Colonic mucosa (tissue), 4 donors: Measurements from ENCODE around the gene SATL1. TPM values are rescaled to one million over a fixed set of nuclear protein-coding genes. Genes with fewer than 3 reads are reported as not detected.
A peak's percentile ranks its signal among the peaks of the same experiment; 100 is the strongest.

Experiments
- DNase-seq: peaks from one replicate; pipeline ENCODE4 v3.0.0-alpha.2; 2020
- H3K27ac ChIP-seq: fragments of 200-600 bp; one replicate; pipeline ENCODE4 v1.8.0; 2021
- H3K27me3 ChIP-seq: fragments of 200-600 bp; one replicate; pipeline ENCODE4 v1.8.0; 2021
- H3K36me3 ChIP-seq: fragments of 200-600 bp; one replicate; pipeline ENCODE4 v1.8.0; 2021
- H3K4me1 ChIP-seq: fragments of 200-600 bp; one replicate; pipeline ENCODE4 v1.8.0; 2021; ENCODE audit warnings: mild to moderate bottlenecking
- H3K4me3 ChIP-seq: fragments of 200-600 bp; one replicate; pipeline ENCODE4 v1.8.0; 2021
- H3K9ac ChIP-seq, 2 donors: one replicate each; pipeline ENCODE4 v1.7.0; 2013; ENCODE audit warnings: control low read depth in 2 of 2, low read depth in 2 of 2, low read length in 2 of 2
- H3K9me3 ChIP-seq: fragments of 200-600 bp; one replicate; pipeline ENCODE4 v1.8.0; 2021
- intact Hi-C: fragments of 100-400 bp; cut with DNase I; formaldehyde crosslinking; loops from one replicate; pipeline ENCODE4 v1.14.1; 2022
- total RNA-seq, 2 donors: library from RNA; stranded (reverse); fragmentation: NEBNext Ultra II Directional in 1 of 2; extraction: Animal tissue kit (Norgen Biotek cat#: 25700) in 1 of 2; gene quantifications; one replicate each; pipeline ENCODE4 v1.2.1, GENCODE V29; 2021
- TF ChIP-seq, protein P1 (sequence below): fragments of 200-600 bp; IDR thresholded peaks from one replicate; pipeline ENCODE4 v1.8.0; 2022; ENCODE audit warnings: antibody characterized with exemption, mild to moderate bottlenecking
- donor health status: healthy.
- donor health status: DM: no; HTN: no; CAD: no.
- donor health status: DM: no; HTN: no; CAD: no.

SATL1 gene
- total RNA-seq, 2 donors from 2014 or later, result not detected

DNA sequence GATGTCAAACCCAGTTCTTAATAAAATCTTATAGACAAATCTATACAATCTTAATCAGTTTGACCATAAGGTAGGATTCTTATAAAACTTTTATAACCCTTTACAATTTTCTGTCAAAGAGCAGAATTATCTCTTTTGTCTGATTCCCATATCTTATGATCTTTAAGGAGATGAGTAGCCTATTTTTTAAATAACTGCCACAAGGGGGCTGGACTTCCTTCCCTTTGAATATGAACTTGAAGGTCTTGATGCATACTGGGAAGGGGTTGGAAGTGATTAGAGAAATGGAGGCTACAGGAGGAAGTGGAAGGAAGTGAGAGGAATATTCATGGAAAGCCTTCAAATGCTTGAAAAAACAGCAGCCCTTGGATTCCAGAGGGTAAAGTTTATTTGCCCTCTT is 128.8 kb downstream of the SATL1 start:
- no peaks in the 10 kb centered on the region for H3K27me3 ChIP-seq
- intact Hi-C loops, result no loop called here
- H3K4me3 ChIP-seq, result no peak overlapping the region
- H3K4me1 ChIP-seq, result no peaks in the 10 kb centered on the region
- TF ChIP-seq, protein P1, sequence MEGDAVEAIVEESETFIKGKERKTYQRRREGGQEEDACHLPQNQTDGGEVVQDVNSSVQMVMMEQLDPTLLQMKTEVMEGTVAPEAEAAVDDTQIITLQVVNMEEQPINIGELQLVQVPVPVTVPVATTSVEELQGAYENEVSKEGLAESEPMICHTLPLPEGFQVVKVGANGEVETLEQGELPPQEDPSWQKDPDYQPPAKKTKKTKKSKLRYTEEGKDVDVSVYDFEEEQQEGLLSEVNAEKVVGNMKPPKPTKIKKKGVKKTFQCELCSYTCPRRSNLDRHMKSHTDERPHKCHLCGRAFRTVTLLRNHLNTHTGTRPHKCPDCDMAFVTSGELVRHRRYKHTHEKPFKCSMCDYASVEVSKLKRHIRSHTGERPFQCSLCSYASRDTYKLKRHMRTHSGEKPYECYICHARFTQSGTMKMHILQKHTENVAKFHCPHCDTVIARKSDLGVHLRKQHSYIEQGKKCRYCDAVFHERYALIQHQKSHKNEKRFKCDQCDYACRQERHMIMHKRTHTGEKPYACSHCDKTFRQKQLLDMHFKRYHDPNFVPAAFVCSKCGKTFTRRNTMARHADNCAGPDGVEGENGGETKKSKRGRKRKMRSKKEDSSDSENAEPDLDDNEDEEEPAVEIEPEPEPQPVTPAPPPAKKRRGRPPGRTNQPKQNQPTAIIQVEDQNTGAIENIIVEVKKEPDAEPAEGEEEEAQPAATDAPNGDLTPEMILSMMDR, result no peak
- H3K9me3 ChIP-seq, result no peaks in the 10 kb centered on the region
- no peak overlapping the region for H3K27ac ChIP-seq
- no peak overlapping the region for H3K9ac ChIP-seq
- no peak for DNase-seq
- no peaks in the 10 kb centered on the region for H3K36me3 ChIP-seq

DNA sequence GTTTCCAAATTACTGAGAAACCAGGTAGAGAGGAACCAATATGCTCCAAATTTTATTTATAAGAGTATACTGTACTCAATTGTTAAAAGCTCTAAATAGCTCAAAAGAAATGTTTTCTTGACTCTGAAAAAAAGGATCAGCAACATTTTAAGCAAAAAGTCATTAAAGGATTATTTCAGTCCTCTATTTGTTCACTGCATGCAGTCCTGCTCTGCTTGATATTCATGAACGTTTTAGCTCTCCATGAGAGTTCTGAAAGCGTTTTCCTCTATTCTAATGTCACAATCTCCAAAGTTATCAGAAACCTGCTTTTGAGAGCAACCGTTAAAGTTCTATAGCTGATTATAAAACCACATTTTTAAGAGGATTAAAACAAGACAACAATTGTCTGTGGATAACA is 129.4 kb downstream of the SATL1 start:
- Histone ChIP-seq H3K4me1 (no peaks in the 10 kb centered on the region), H3K36me3 (no peaks in the 10 kb centered on the region), H3K9ac (no peak overlapping the region), H3K4me3 (no peak overlapping the region), H3K27ac (no peak overlapping the region), H3K9me3 (no peaks in the 10 kb centered on the region), H3K27me3 (no peaks in the 10 kb centered on the region)
- TF ChIP-seq, protein P1, result no peak
- intact Hi-C loops, result no loop called here
- DNase-seq, result no peak

DNA sequence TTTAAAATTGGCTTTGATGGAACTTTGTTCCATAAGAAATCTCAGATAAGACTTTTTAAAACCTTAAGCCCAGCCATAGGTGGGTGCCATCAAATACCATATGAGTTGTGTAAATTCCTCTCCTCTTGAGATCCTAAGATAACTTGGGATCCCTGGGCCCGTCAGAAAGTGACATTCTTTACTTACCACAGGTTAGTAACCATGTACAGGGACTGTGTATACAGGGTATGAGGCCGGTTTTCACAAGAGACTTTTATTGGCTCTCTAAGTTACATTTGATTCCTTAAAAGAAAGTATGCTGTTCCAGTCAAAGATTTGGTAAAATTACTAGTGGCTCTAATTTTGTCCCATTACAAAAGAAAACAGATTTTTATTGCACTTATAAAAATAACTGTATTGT is 129.8 kb downstream of the SATL1 start:
- Histone ChIP-seq H3K9ac (no peak overlapping the region), H3K27ac (no peak overlapping the region), H3K4me1 (no peaks in the 10 kb centered on the region), H3K36me3 (no peaks in the 10 kb centered on the region), H3K4me3 (no peak overlapping the region), H3K27me3 (no peaks in the 10 kb centered on the region), H3K9me3 (no peaks in the 10 kb centered on the region)
- no peak for DNase-seq
- intact Hi-C loops, result no loop called here
- TF ChIP-seq, protein P1, result no peak

DNA sequence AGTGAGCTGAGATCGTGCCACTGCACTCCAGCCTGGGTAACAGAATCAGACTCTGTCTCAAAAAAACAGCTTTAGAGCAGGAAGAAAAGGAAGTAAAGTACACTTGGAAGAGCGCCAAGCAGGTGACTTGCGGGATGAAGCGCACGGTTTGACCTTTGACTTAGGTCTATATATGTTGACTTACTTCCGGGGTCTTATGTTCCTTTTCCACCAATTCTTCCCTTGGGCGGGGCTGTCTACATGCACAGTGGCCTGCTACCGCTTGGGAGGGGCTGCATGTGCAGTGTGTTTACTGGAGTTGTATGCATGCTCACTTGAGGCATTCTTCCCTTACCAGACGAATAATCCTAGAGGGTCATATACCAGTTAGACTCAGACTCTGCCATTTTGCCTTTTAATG is 131.3 kb downstream of the SATL1 start:
- TF ChIP-seq, protein P1, result no peak
- no peaks in the 10 kb centered on the region for H3K9me3 ChIP-seq
- H3K4me3 ChIP-seq, result no peak overlapping the region
- DNase-seq, result peak; percentile 70
- no peaks in the 10 kb centered on the region for H3K4me1 ChIP-seq
- peak overlapping the region; percentile 7 for H3K27ac ChIP-seq
- no peaks in the 10 kb centered on the region for H3K27me3 ChIP-seq
- H3K36me3 ChIP-seq, result no peaks in the 10 kb centered on the region
- H3K9ac ChIP-seq, result no peak overlapping the region
- intact Hi-C loops, result no loop called here

DNA sequence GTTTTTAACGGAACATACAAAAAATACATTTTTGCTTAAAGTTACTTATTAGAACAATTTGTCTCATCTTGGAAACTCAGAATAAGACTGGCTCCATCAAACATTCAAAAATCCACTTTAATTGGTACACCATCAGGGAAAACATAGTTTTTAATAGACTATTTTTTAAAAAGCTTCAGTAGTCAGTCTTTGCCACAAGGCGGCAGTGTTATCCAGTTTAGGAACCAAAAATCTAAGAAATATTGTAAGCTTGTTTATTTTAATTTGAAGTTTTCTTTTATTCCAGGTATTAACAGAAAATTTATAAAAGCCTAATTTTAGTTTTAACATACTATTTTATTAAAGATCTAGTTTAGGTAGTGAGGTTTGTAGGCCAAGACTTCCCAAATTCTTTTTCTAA is 132.2 kb downstream of the SATL1 start:
- intact Hi-C loops, result loop anchor here (2.0 kb wide), 1 partner anchor 433 kb away; no protein-coding TSS in a partner anchor
- H3K9ac ChIP-seq, result no peak overlapping the region
- TF ChIP-seq, protein P1, result peak; percentile 66
- no peaks in the 10 kb centered on the region for H3K27me3 ChIP-seq
- no peak overlapping the region for H3K4me3 ChIP-seq
- DNase-seq, result peak; percentile 26
- no peaks in the 10 kb centered on the region for H3K9me3 ChIP-seq
- H3K36me3 ChIP-seq, result no peaks in the 10 kb centered on the region
- no peaks in the 10 kb centered on the region for H3K4me1 ChIP-seq
- H3K27ac ChIP-seq, result no peak overlapping the region

DNA sequence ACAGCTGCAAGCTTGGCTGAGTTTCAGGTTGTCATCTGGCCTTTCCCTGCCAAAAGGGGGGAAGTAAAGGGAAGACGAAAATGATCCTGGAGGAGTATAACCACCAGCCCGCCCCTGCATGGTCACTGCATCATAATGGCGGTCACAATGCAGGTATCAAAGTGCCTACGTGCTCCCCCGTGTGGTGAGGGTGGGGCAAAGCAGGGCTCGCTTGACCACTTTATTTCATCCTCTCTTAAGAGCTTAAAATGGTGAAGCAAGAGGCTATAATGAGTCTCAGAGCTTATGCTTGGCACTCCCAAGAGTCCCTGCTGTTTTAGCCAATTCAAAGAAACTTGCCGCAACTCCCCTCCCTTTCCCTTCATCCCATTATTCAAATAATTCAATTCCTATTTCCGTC is 134.3 kb downstream of the SATL1 start:
- Histone ChIP-seq H3K27me3 (no peaks in the 10 kb centered on the region), H3K4me1 (no peaks in the 10 kb centered on the region), H3K4me3 (no peak overlapping the region), H3K9ac (no peak overlapping the region), H3K9me3 (no peaks in the 10 kb centered on the region), H3K27ac (no peak overlapping the region), H3K36me3 (no peaks in the 10 kb centered on the region)
- intact Hi-C loops, result no loop called here
- TF ChIP-seq, protein P1, result peak; percentile 32
- DNase-seq, result no peak
